HG03095 (cell line): ENCODE results near the gene NRP1.
"Not testable (repeated sequence)": the region's sequence is repeated elsewhere in the genome, so short reads cannot be mapped to it uniquely, and the experiment has no call there.

Experiments
- ATAC-seq: cut with Tn5 transposase; IDR thresholded peaks from one replicate; pipeline ENCODE4 v1.9.1; 2021; ENCODE audit warnings: moderate library complexity; ENCODE audit not compliant: unreplicated experiment

NRP1 gene

DNA sequence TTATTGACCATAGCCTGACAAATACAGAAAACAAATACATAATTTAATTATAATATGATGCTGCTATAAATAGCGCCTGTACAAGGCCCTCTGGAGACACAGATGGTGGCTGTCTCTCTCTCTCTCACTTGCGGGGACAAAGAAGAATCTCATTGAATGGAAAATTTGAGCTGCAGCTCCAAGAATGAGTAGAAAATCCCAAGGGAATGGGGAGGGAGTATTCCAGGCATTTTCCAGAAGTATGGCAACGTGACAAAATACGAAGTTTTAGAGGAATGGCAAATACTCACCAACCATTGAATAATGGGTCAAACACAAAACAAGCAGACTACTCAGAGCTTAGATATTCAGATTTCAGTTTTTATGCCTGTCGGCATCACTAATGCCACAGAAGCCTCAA, 179.9 kb downstream of the NRP1 start:
- no peak for ATAC-seq

- no peak for ATAC-seq
Measured at GRCh38 chr10:33153968-33154327, 180.5 kb downstream of the NRP1 start.

DNA sequence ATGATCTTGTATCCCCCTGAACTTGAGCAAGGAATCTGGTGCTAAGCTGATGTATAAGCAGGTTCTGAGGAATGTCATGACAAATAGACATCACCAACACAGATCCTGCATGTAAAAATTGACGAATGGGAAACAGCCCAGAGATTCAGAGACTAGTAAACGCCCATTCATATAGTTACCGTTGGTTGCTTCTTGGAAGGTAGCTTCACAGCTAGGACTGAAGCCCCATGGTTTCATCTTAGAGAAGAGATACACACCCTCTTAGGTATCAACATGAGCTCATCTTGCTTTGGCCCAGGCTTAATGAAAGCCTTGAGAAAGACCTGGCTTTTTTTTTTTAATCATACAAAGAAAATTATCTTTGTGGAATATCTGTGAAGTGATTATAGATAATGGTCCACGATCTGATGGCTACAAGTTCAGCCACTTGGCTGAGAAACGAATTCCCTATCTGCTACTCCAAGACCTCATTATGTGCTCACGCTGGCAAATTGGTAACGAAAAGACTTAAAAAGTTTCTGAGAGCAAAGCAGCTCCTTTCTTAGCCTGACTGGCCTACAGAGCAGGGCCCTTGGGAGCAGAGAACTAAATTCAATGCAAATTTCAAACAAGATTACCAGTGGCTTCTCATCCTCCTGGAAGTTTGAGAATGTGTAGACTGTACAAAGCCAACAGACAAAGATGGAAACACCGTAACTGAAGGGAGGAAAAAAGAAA, 181.1 kb downstream of the NRP1 start:
- no peak for ATAC-seq

DNA sequence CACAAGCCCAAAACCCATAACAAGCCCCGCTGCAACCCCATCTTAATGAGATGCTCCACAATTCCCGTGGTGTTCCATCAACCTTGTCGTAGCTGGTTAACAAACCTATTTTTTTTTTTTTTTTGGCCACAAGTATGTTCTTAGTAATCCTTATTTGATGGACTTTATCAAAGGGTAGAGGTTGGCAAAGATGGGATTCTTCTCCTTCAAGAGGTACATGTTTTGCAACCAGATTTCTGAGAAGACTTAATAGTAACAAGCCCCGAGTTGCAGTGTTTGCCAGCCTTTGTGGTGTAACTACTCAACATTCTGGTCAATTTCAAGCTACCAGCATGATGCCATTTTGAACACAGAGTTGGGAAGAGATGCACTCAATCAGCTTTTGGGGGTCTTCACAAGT, 181.7 kb downstream of the NRP1 start:
- ATAC-seq: no peak

DNA sequence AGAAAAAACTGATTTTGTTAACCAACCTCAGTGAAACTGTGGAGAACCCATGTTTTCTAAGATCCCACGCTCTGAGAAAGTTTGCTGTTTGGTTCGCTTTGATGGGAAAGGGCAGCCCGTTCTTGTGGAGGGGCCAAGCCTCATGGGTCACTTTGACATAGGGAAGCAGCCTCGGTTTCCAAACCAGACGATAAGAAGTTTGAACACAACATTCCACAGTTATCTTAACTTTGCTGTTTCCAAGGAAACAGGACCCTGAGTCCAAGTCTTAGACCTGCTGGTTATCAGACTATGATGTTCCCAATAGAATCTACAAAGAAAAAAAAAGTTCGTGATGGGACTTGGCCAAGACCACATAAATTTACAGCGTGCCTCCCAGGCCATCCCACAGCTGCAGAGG, 182.3 kb downstream of the NRP1 start:
- ATAC-seq: no peak

GRCh38 chr10:33151344-33151864, 183.1 kb downstream of the NRP1 start:
- no peak for ATAC-seq

- no peak for ATAC-seq
Measured at GRCh38 chr10:33150889-33151288, 183.6 kb downstream of the NRP1 start.

- ATAC-seq: no peak
Measured at GRCh38 chr10:33150146-33150545, 184.3 kb downstream of the NRP1 start.

- ATAC-seq: no peak
Measured at GRCh38 chr10:33147013-33147310, 187.5 kb downstream of the NRP1 start.

GRCh38 chr10:33146189-33147012, 188.1 kb downstream of the NRP1 start:
- ATAC-seq: no peak

DNA sequence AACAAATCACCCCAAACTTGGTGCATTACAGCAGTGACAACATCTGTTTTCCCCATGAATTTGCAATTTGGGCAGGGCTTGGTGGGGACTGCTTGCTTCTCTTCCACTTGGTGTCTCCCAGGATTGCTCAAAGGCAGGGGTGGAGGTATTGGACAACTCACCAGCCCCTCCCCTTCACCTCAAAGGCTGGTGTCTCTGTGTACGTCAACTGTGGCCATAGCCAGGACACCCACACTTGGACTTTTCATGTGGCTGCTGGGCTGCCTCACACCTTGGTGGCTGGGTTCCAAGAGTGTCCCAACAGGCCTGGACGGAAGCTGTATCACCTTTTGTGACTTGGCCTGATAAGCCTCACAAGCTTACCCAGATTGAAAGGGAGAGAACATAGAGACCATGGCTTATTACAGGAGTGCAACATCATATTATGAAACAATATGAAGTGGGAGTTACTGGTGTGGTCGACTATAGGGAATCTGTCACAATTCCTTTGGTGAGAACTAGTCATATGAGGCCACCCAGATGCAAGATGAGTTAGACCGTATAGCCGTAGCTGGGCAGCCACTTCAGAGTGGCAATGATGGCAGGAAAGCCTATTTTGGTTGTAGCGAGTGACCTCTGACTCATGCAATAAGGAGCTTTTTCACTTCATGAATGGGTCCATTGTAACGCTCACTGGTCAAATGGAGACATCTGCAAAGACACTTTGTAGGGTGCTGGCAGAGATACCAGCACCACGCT, 188.8 kb downstream of the NRP1 start:
- ATAC-seq: no peak

GRCh38 chr10:33143160-33143728, 191.2 kb downstream of the NRP1 start:
- no peak for ATAC-seq

- ATAC-seq: no peak
Measured at GRCh38 chr10:33142295-33142694, 192.2 kb downstream of the NRP1 start.

DNA sequence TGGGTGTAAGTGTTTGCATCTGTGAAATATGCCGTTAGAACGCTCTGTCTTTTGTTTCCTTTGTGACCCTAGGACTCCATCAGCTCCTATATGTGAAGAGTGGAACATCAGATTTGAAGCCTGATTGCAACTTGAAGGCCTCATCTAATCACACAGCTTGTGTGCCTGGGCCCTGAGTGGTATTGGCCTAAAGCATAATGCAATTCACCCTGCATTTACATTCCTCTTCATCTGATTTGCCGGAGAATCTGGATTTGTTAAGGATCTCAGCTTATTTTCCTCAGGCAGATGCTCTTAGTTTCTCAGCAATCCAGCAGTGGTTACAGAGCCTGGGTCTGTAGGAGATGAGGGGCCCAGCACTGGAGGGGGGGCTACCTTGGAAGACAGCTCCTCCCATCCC, 193.2 kb downstream of the NRP1 start:
- no peak for ATAC-seq

GRCh38 chr10:33139181-33139646, 195.3 kb downstream of the NRP1 start:
- no peak for ATAC-seq

DNA sequence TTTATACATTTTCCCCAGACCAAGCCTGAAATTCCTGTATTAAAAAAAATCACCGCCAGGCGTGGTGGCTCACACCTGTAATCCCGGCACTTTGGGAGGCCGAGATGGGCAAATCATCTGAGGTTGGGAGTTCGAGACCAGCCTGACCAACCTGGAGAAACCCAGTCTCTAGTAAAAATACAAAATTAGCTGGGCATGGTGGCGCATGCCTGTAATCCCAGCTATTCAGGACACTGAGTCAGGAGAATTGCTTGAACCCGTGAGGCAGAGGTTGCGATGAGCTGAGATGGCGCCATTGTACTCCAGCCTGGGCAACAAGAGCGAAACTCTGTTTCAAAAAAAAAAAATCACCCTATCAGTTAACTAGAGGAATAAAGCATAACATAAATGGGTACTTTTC, 195.8 kb downstream of the NRP1 start:
- ATAC-seq: not testable (repeated sequence)

DNA sequence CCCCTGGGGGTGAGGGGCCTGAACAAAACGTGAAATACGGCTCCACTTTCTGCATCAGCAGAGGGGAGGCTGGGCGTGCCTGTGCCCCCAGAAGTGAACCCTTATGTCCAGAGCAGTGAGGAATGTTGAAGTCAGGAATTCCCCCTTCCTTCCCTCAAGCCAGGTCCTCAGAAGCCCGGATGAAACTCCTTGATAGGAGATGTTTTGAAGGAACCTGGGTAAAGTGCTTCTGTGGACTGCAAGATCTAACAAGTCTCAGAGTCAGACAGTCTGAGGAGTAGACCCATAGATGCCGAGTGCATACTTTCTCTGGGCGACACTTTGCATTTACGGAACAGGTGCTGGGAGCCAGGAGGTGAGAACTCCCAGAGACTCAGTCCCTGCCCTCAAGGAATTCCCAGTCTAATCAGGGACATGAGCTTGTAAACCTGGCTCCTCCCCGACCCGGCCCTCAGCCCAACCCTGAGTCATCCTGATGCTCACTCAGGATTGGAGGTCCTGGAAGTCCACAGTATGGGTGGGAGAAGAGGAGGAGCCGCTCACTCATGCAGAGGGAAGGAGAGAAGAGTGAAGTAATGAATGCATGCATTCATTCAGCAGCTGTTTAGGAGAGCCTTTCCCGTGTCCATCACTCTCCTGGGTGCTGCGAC, 197.0 kb downstream of the NRP1 start:
- no peak for ATAC-seq

DNA sequence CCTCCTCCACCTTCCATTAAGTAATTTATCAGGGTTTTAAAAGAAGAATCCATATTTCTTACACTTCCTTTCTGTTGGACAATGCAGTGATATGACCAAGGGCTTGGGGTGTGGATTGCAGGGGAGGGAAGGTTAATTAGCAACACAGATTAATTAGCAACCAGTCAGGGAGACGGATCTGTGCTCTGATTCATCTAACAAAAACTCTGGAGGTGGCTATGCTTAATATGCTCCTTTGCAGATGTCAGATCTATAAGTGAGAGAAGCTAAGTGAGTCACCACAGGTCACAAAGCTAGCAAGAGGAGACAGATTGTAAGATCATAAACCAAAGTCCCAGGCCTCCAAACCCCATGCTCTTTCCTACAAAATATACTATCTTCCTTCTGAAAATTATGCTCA, 197.7 kb downstream of the NRP1 start:
- no peak for ATAC-seq

- ATAC-seq: no peak
Measured at GRCh38 chr10:33136271-33136670, 198.2 kb downstream of the NRP1 start.

- ATAC-seq: no peak
Measured at GRCh38 chr10:33134011-33134751, 200.3 kb downstream of the NRP1 start.
